HG03108 (cell line): Measurements from ENCODE around the gene CCS.
"Not testable (repeated sequence)": the region's sequence is repeated elsewhere in the genome, so short reads cannot be mapped to it uniquely, and the experiment has no call there.

ENCODE experiments used
- ATAC-seq: cut with Tn5 transposase; IDR thresholded peaks from one replicate; pipeline ENCODE4 v1.9.1; 2021; ENCODE audit warnings: moderate library complexity; ENCODE audit not compliant: unreplicated experiment

The CCS gene

GRCh38 chr11:66625041-66625751, 32.2 kb downstream of the CCS start:
- ATAC-seq = no peak

GRCh38 chr11:66625752-66626149, 32.8 kb downstream of the CCS start:
- no peak for ATAC-seq

GRCh38 chr11:66626382-66626781, 33.4 kb downstream of the CCS start:
- no peak for ATAC-seq

- no peak for ATAC-seq
Observed at GRCh38 chr11:66626926-66627325, 33.9 kb downstream of the CCS start.

GRCh38 chr11:66628061-66628603, 35.1 kb downstream of the CCS start:
- ATAC-seq = no peak

- ATAC-seq = no peak
Observed at GRCh38 chr11:66629356-66629755, 36.4 kb downstream of the CCS start.

GRCh38 chr11:66631883-66632282, 38.9 kb downstream of the CCS start:
- no peak for ATAC-seq

- no peak for ATAC-seq
Observed at GRCh38 chr11:66632952-66633351, 40.0 kb downstream of the CCS start.

- no peak for ATAC-seq
Observed at GRCh38 chr11:66636411-66636810, 43.4 kb downstream of the CCS start.

GRCh38 chr11:66637557-66638176, 44.7 kb downstream of the CCS start:
- ATAC-seq = no peak

GRCh38 chr11:66638177-66639065, 45.4 kb downstream of the CCS start, which contains the start of gene RBM4:
TSS of gene RBM4 (plus strand) at chr11:66638703. CDS start at chr11:66639712, 1,009 bp downstream.
- ATAC-seq = peak; percentile 96

GRCh38 chr11:66639066-66639813, 46.3 kb downstream of the CCS start:
- ATAC-seq = no peak

- not testable (repeated sequence) for ATAC-seq
Observed at GRCh38 chr11:66639814-66640340, 46.9 kb downstream of the CCS start.

- ATAC-seq = no peak
Observed at GRCh38 chr11:66641834-66642233, 48.8 kb downstream of the CCS start.

GRCh38 chr11:66643745-66644437, 50.9 kb downstream of the CCS start:
- no peak for ATAC-seq

- no peak for ATAC-seq
Observed at GRCh38 chr11:66646828-66647227, 53.8 kb downstream of the CCS start.

- ATAC-seq = no peak
Observed at GRCh38 chr11:66649903-66650302, 56.9 kb downstream of the CCS start.

- no peak for ATAC-seq
Observed at GRCh38 chr11:66651016-66651415, 58.0 kb downstream of the CCS start.

GRCh38 chr11:66652651-66653050, 59.7 kb downstream of the CCS start:
- ATAC-seq = no peak

- ATAC-seq = no peak
Observed at GRCh38 chr11:66653123-66653522, 60.1 kb downstream of the CCS start.
